Common myeloid progenitor, CD34-positive (primary cell): Measurements from ENCODE around the gene ZNF418.
"Not testable (repeated sequence)": the region's sequence is repeated elsewhere in the genome, so short reads cannot be mapped to it uniquely, and the experiment has no call there.

Experiments
- CTCF ChIA-PET: fragments of 350-600 bp; sonication (Branson Sonifier 250); formaldehyde crosslinking; loops from one replicate; lab custom pipeline; 2021; ENCODE audit warnings: antibody characterized with exemption; lab: Charles Lee
- POLR2A ChIA-PET: fragments of 350-600 bp; sonication (Branson Sonifier 250); formaldehyde crosslinking; loops from one replicate; lab custom pipeline; 2021; ENCODE audit warnings: antibody characterized with exemption; lab: Charles Lee
- DNase-seq, 3 donors: peaks; one replicate each; pipeline versions ENCODE4 v3.0.0 to v3.0.0-alpha.2; 2013
- H3K27ac ChIP-seq, 2 experiments: 1 replicate in 1 of 2; 2 replicates in 1 of 2; pipeline ENCODE4 v1.7.0; 2013; ENCODE audit warnings: inconsistent platforms in 2 of 2, low read length in 2 of 2, mild to moderate bottlenecking in 2 of 2, low read depth in 1 of 2, moderate library complexity in 1 of 2; ENCODE audit not compliant: severe bottlenecking in 2 of 2, insufficient read depth in 1 of 2, poor library complexity in 1 of 2
- H3K27me3 ChIP-seq, 5 experiments: replicated peaks in 2 of 5; 1 replicate in 3 of 5; 2 replicates in 2 of 5; pipeline versions ENCODE4 v1.6.1 to v1.7.0; 2013; ENCODE audit warnings: low read length in 4 of 5, mild to moderate bottlenecking in 2 of 5, moderate library complexity in 2 of 5, inconsistent platforms in 1 of 5; ENCODE audit not compliant: insufficient read depth in 5 of 5, control insufficient read depth in 4 of 5
- H3K36me3 ChIP-seq, 4 experiments: 1 replicate in 2 of 4; 2 replicates in 2 of 4; pipeline versions ENCODE4 v1.6.1 to v1.7.0; 2013; ENCODE audit warnings: low read length in 3 of 4, control low read depth in 1 of 4, mild to moderate bottlenecking in 1 of 4; ENCODE audit not compliant: control insufficient read depth in 4 of 4, insufficient read depth in 4 of 4
- H3K4me1 ChIP-seq, 4 experiments: 1 replicate in 3 of 4; 2 replicates in 1 of 4; pipeline versions ENCODE4 v1.6.1 to v1.7.1; 2013; ENCODE audit warnings: low read length in 3 of 4, mild to moderate bottlenecking in 3 of 4, control low read depth in 1 of 4, inconsistent platforms in 1 of 4, moderate library complexity in 1 of 4; ENCODE audit not compliant: control insufficient read depth in 4 of 4, insufficient read depth in 4 of 4; ENCODE audit errors: control extremely low read depth in 1 of 4
- H3K4me3 ChIP-seq, 7 experiments: 1 replicate in 4 of 7; 2 replicates in 3 of 7; pipeline versions ENCODE4 v1.5.1 to v1.7.0; 2013; ENCODE audit warnings: mild to moderate bottlenecking in 7 of 7, low read length in 6 of 7, moderate library complexity in 6 of 7, inconsistent platforms in 2 of 7, low read depth in 2 of 7, control low read depth in 1 of 7; ENCODE audit not compliant: insufficient read depth in 4 of 7, control insufficient read depth in 1 of 7; ENCODE audit errors: extremely low read depth in 1 of 7
- H3K9me3 ChIP-seq, 5 experiments: 1 replicate in 4 of 5; 2 replicates in 1 of 5; pipeline versions ENCODE4 v1.6.1 to v1.7.1; 2013; ENCODE audit warnings: low read length in 4 of 5, mild to moderate bottlenecking in 2 of 5, inconsistent platforms in 1 of 5, low read depth in 1 of 5, moderate library complexity in 1 of 5; ENCODE audit not compliant: control insufficient read depth in 4 of 5, insufficient read depth in 2 of 5; ENCODE audit errors: control extremely low read depth in 1 of 5
- WGBS: methylation state at CpG from one replicate; pipeline ENCODE4 v1.1.5; 2013; ENCODE audit not compliant: insufficient coverage; 5-methylcytosine and 5-hydroxymethylcytosine counted together

ZNF418 gene

GRCh38 chr19:57935731-57936130 lies 529 bp upstream of the ZNF418 start:
- Histone ChIP-seq H3K4me1 (peaks cover 0 to 7% (median 3%) of the 10 kb centered on the region in 4 experiments), H3K27me3 (no peaks in the 10 kb centered on the region), H3K36me3 (peaks cover 13 to 54% (median 26%) of the 10 kb centered on the region in 4 experiments), H3K4me3 (peak overlapping the region in 2 of 7 experiments; percentile 90 to 95), H3K27ac (no peak overlapping the region), H3K9me3 (peaks cover 4 to 64% (median 52%) of the 10 kb centered on the region in 5 experiments)
- CTCF ChIA-PET: interaction anchor here (1.0 to 1.5 kb wide), 2 partner anchors 10 to 14 kb away, joined by 3 to 4 read pairs; no protein-coding TSS in a partner anchor
- DNase-seq: no peak
- POLR2A ChIA-PET: interaction anchor here (0.6 to 1.1 kb wide), 2 partner anchors 19 to 42 kb away, joined by 3 to 4 read pairs; partner anchors contain the start of gene ZNF417
- 91% methylated on average over 7 of the region's 12 CpGs for WGBS

- H3K27ac ChIP-seq: no peak overlapping the region
- no peaks in the 10 kb centered on the region for H3K27me3 ChIP-seq
- 100% methylated on average over 4 of the region's 4 CpGs for WGBS
- peak overlapping the region in 1 of 7 experiments; percentile 43 for H3K4me3 ChIP-seq
- no peak for DNase-seq
- ChIA-PET CTCF (interaction anchor here (1.2 kb wide), 1 partner anchor 9 kb away, joined by 4 read pairs; no protein-coding TSS in a partner anchor), POLR2A (no interaction called here)
- peaks cover 28 to 80% (median 52%) of the 10 kb centered on the region in 4 experiments for H3K36me3 ChIP-seq
- H3K4me1 ChIP-seq: no peaks in the 10 kb centered on the region
- H3K9me3 ChIP-seq: peaks cover 8 to 84% (median 71%) of the 10 kb centered on the region in 5 experiments
Measured at GRCh38 chr19:57927587-57927986, 7.6 kb downstream of the ZNF418 start.

DNA sequence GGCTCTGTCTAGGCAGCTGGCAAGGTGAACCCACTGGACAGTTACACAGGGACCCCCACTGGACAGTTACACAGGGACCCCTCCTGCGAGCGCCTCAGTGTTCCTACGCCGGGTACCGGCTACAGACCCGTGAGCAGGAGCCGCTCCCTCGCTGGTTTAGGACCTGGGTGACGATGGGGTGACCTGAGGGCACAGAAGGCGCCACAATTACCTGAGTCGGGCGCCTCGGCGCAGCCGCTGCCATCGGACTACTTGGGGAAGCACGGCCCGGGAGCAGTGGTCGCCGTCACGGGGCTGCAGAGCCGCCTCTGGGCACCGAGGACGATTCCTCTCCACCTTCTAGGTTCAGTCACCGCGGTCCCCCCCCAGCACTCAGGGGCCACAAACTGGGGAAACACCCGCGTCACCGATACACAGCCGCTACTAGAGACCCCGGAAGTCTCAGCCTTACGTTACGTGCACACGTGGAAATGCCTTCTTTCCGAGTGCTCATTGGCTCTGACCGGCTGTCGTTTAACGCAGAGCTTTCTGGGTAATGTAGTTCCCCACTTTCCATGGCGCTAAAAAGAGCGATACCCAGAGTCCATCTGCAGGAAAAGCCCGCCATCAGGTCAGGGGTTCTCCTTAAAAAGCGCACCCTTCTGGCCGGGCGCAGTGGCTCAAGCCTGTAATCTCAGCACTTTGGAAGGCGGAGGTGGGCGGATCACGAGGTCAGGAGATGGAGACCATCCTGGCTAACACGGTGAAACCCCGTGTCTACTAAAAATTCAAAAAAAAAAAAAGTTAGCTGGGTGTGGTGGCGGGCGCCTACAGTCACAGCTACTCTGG lies 18.8 kb downstream of the ZNF418 start, which contains the start of gene ZNF417:
TSS of gene ZNF417 (minus strand) at position 425 of the 828 bp plus-strand sequence. CDS start at position 244, 181 bp downstream.
- H3K27me3 ChIP-seq, H3K9me3 ChIP-seq: not testable (repeated sequence)
- WGBS: 0% methylated on average over 23 of the region's 51 CpGs
- ChIA-PET POLR2A (interaction anchor here (0.6 to 1.9 kb wide), 6 partner anchors 9 to 338 kb away, joined by 3 to 6 read pairs (median 4); partner anchors contain the start of genes ZNF416, ZNF418 and ZNF606), CTCF (interaction anchor here (0.8 kb wide), 1 partner anchor 14 kb away, joined by 3 read pairs; no protein-coding TSS in a partner anchor)
- H3K27ac ChIP-seq: peak within 1 kb of the TSS; percentile 72 to 86
- peaks cover 8 to 27% (median 19%) of the 10 kb centered on the region in 4 experiments for H3K36me3 ChIP-seq
- peaks cover 0 to 13% (median 8%) of the 10 kb centered on the region in 4 experiments for H3K4me1 ChIP-seq
- peak within 1 kb of the TSS; percentile 68 to 94 (median 86) for H3K4me3 ChIP-seq
- DNase-seq: peak; percentile 94 to 99 (median 97)

DNA sequence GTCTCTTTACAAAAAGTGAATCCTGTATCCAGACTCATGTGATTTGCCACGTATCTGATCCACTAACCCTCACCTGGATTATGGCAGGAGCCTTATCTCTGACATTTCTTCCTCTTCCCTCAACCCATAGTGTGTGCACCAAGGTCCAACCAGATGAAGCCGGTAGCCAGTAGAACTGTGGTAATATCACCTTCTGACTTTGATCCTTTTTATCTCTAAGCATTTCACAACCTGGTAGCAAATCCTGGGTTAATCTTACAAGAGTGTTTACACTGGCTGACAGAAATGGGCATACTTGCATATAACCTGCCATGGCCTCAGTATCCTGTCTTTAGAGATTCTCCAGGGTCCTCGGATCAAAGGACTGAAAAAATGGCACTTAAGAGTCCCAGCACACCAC lies 20.7 kb downstream of the ZNF418 start:
- ChIA-PET POLR2A (interaction anchor here (0.6 kb wide), 2 partner anchors 212 to 278 kb away, joined by 3 read pairs; no protein-coding TSS in a partner anchor), CTCF (interaction anchor here (1.0 to 1.1 kb wide), 2 partner anchors 11 to 31 kb away, joined by 3 read pairs; no protein-coding TSS in a partner anchor)
- DNase-seq: no peak
- Histone ChIP-seq H3K4me3 (no peak overlapping the region), H3K27me3 (no peaks in the 10 kb centered on the region), H3K4me1 (peaks cover 0 to 13% (median 8%) of the 10 kb centered on the region in 4 experiments), H3K36me3 (peaks cover 4 to 28% (median 18%) of the 10 kb centered on the region in 4 experiments), H3K9me3 (peaks cover 0 to 3% (median 0%) of the 10 kb centered on the region in 5 experiments), H3K27ac (no peak overlapping the region)
- WGBS: 100% methylated on average over 2 of the region's 3 CpGs

DNA sequence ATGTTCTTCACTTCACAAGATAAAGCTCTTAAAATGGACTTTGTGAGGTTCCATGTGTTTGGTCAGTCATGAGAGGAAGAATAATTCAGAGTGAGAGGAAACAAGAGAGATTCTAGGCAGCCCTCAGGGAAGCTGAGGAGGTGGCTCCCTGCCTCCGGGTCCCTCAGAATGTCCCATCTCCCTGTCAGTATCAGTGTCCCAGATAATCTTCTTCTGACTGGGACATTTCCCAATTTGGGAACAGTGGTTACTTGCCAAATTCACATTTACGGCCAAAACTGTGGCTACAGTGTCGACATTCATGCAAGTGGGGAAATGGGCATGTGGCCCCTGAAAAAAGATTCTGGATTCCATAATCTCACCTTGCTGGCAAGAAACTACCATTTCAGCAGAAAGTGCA lies 27.8 kb downstream of the ZNF418 start:
- POLR2A ChIA-PET: interaction anchor here (0.7 kb wide), 1 partner anchor 10 kb away, joined by 3 read pairs; the partner anchor contains the start of gene ZNF417
- no peaks in the 10 kb centered on the region for H3K27me3 ChIP-seq
- peaks cover 0 to 3% (median 0%) of the 10 kb centered on the region in 5 experiments for H3K9me3 ChIP-seq
- H3K4me1 ChIP-seq: peaks cover 0 to 2% (median 0%) of the 10 kb centered on the region in 4 experiments
- H3K4me3 ChIP-seq: no peak overlapping the region
- no peak overlapping the region for H3K27ac ChIP-seq
- CTCF ChIA-PET: interaction anchor here (1.1 kb wide), 1 partner anchor 9 kb away, joined by 3 read pairs; no protein-coding TSS in a partner anchor
- WGBS: 93% methylated on average over 3 of the region's 3 CpGs
- DNase-seq: no peak
- peaks cover 4 to 33% (median 24%) of the 10 kb centered on the region in 4 experiments for H3K36me3 ChIP-seq

DNA sequence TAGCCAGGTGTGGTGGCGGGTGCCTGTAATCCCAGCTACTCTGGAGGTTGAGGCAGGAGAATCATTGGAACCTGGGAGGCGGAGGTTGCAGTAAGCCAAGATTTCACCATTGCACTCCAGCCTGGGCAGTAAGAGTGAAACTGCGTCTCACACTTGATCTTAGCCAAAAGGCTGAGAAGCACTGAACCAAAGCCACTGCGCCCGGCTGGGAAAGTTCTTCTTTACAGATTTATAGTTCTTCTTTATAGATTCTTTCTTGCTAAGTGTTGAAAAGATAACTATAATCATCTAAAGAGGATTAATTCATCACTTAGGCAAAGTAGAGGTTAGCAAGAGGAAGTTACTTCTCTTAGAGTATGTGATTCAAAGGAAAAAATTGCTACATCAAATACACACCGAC lies 29.9 kb downstream of the ZNF418 start:
- H3K27me3 ChIP-seq: no peaks in the 10 kb centered on the region
- 100% methylated on average over 2 of the region's 6 CpGs for WGBS

More for the DNA sequence above, 29.9 kb downstream of the ZNF418 start:
- H3K4me3 ChIP-seq: no peak overlapping the region
- peaks cover 0 to 3% (median 0%) of the 10 kb centered on the region in 5 experiments for H3K9me3 ChIP-seq
- H3K27ac ChIP-seq: no peak overlapping the region
- POLR2A ChIA-PET: interaction anchor here (0.6 kb wide), 1 partner anchor 268 kb away, joined by 3 read pairs; no protein-coding TSS in a partner anchor
- CTCF ChIA-PET: no interaction called here
- H3K4me1 ChIP-seq: peaks cover 0 to 2% (median 0%) of the 10 kb centered on the region in 4 experiments
- H3K36me3 ChIP-seq: peaks cover 2 to 22% (median 10%) of the 10 kb centered on the region in 4 experiments
- DNase-seq: no peak
